Suprapubic skin (tissue), 4 donors: ENCODE measurements around the gene SLC2A9. TPM values are rescaled to one million over a fixed set of nuclear protein-coding genes. Genes with fewer than 3 reads are reported as not detected.

ENCODE experiments used
- DNase-seq, 2 donors: peaks; one replicate each; pipeline ENCODE4 v3.0.0-alpha.2; 2019; ENCODE audit warnings: low spot score in 2 of 2
- H3K27ac ChIP-seq: fragments of 200-600 bp; sonication (generic); one replicate; pipeline ENCODE4 v1.5.1; 2019
- H3K27me3 ChIP-seq: fragments of 200-600 bp; sonication (generic); one replicate; pipeline ENCODE4 v1.5.1; 2019
- H3K36me3 ChIP-seq: fragments of 200-600 bp; sonication (generic); one replicate; pipeline ENCODE4 v1.5.1; 2019
- H3K4me1 ChIP-seq: fragments of 200-600 bp; sonication (generic); one replicate; pipeline ENCODE4 v1.5.1; 2019
- H3K4me3 ChIP-seq: fragments of 200-600 bp; sonication (generic); one replicate; pipeline ENCODE4 v1.5.1; 2019; ENCODE audit warnings: mild to moderate bottlenecking
- H3K9me3 ChIP-seq: fragments of 200-600 bp; sonication (generic); one replicate; pipeline ENCODE4 v1.5.1; 2019
- CTCF ChIP-seq, 2 donors: fragments of 200-600 bp in 1 of 2; fragments of 450-650 bp in 1 of 2; sonication (generic) in 1 of 2; IDR thresholded peaks; one replicate each; pipeline ENCODE4 v1.5.1; 2016 to 2019; ENCODE audit warnings: antibody characterized with exemption in 2 of 2, mild to moderate bottlenecking in 1 of 2, moderate library complexity in 1 of 2
- EP300 ChIP-seq: sonication (generic); formaldehyde crosslinking; IDR thresholded peaks from one replicate; pipeline ENCODE4 v1.6.1; 2017; ENCODE audit warnings: antibody characterized with exemption
- POLR2A ChIP-seq, 2 donors: fragments of 450-650 bp; IDR thresholded peaks; one replicate each; pipeline ENCODE4 v1.6.1; 2017; ENCODE audit warnings: antibody characterized with exemption in 2 of 2, mild to moderate bottlenecking in 2 of 2, moderate library complexity in 2 of 2
- POLR2AphosphoS5 ChIP-seq, 3 donors: sonication (generic); formaldehyde crosslinking; IDR thresholded peaks; one replicate each; pipeline ENCODE4 v1.6.1; 2017; ENCODE audit warnings: antibody characterized with exemption in 3 of 3
- WGBS: methylation state at CpG from one replicate; pipeline ENCODE4 v1.1.5; 2018; 5-methylcytosine and 5-hydroxymethylcytosine counted together
- total RNA-seq, 4 donors: library from RNA; depleted of rRNA; stranded (reverse); fragments of >200 nt; gene quantifications; one replicate each; pipeline ENCODE4 v1.1.0, GENCODE V29; 2016

SLC2A9 gene
- total RNA-seq, 4 donors from 2014 or later: 3.5 to 9.2 (median 8.1) TPM

DNA sequence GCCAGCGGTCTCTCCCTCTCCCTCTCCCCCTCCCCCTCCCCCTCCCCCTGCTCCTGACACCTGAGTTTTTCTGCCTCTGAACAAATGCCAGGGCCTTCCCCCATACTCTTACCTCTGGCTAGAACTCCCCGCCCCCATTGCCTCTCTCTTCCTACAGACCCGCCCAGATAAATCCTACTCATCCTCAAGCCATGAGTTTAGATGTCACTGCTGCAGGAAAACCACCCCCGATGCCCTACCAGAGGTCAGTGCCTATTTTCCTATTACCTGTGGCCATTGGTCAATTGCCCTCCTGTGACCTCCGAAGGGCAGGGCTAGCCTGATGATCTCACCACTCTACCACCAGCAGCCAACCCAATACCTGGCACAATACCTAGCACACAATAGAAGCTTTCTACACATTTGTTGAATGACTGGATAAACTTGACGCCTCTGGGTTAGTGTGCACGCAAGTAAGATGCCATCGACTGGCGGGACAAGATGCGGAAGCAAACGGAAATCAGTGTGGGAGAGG, 43.7 kb downstream of the SLC2A9 start:
- H3K27me3 ChIP-seq: no peaks in the 10 kb centered on the region
- no peak overlapping the region for H3K4me3 ChIP-seq
- H3K9me3 ChIP-seq: no peaks in the 10 kb centered on the region
- peaks cover 4% of the 10 kb centered on the region for H3K36me3 ChIP-seq
- WGBS: 76% methylated on average over 11 of the region's 11 CpGs
- DNase-seq: no peak
- H3K4me1 ChIP-seq: no peaks in the 10 kb centered on the region
- TF ChIP-seq POLR2A (IDR thresholded peaks at IDR 0.05) (no peak), EP300 (no peak), POLR2AphosphoS5 (IDR thresholded peaks at IDR 0.05) (no peak), CTCF (IDR thresholded peaks at IDR 0.05) (no peak)
- no peak overlapping the region for H3K27ac ChIP-seq

- H3K36me3 ChIP-seq: peaks cover 4% of the 10 kb centered on the region
- no peak for DNase-seq
- no peak for TF ChIP-seq POLR2AphosphoS5 (IDR thresholded peaks at IDR 0.05)
- TF ChIP-seq POLR2A (IDR thresholded peaks at IDR 0.05): no peak
- no peak for TF ChIP-seq CTCF (IDR thresholded peaks at IDR 0.05)
- no peak for TF ChIP-seq EP300
- H3K4me1 ChIP-seq: no peaks in the 10 kb centered on the region
- 89% methylated on average over 2 of the region's 2 CpGs for WGBS
- no peaks in the 10 kb centered on the region for H3K27me3 ChIP-seq
- no peak overlapping the region for H3K4me3 ChIP-seq
- no peak overlapping the region for H3K27ac ChIP-seq
- H3K9me3 ChIP-seq: no peaks in the 10 kb centered on the region
Observed at GRCh38 chr4:9976781-9977180, 44.5 kb downstream of the SLC2A9 start.

DNA sequence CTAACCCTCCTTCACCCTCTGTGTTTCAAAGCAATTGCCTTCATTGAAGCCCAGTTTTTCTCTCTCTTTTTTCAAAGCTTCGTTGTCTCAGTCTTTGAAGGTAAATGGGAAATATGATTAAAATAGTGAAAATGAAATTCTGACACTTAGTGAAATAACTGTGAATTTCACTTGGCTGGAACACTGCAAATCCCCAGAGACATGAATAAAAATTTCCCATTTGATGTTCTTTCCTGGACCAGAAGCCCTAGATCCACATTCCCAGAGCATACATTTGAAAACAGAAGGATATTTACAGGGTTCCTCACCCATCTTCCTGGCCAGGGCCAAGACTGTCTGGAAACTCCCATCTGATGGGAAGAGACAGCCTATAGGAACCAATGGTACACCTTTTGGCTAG, 45.0 kb downstream of the SLC2A9 start:
- no peaks in the 10 kb centered on the region for H3K4me1 ChIP-seq
- 81% methylated on average over 1 of the region's 1 CpG for WGBS
- H3K27ac ChIP-seq: no peak overlapping the region
- H3K27me3 ChIP-seq: no peaks in the 10 kb centered on the region
- no peaks in the 10 kb centered on the region for H3K9me3 ChIP-seq
- no peak overlapping the region for H3K4me3 ChIP-seq
- TF ChIP-seq POLR2A (IDR thresholded peaks at IDR 0.05): no peak
- TF ChIP-seq EP300: no peak
- no peak for TF ChIP-seq CTCF (IDR thresholded peaks at IDR 0.05)
- TF ChIP-seq POLR2AphosphoS5 (IDR thresholded peaks at IDR 0.05): no peak
- H3K36me3 ChIP-seq: peaks cover 4% of the 10 kb centered on the region
- no peak for DNase-seq

DNA sequence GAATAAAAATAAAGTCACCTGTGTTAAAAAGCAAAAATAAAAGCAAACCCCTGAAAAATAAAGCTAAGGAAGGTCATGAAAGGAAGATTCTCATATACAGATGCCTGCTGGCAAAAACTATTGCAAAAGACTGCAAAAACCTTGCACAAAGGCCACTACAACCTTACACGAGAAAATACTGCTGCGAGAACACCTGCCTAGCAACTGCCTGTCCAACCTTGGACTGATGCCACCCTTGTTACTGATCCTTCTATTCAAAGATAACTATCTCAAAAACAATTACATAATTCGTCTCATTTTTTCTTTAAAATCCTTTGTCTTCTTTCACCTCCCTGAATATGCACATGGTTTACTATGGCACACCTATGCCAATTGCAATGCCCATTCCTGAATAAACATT, 49.6 kb downstream of the SLC2A9 start:
- Histone ChIP-seq H3K4me1 (no peaks in the 10 kb centered on the region), H3K27ac (no peak overlapping the region), H3K36me3 (no peaks in the 10 kb centered on the region), H3K9me3 (no peaks in the 10 kb centered on the region), H3K4me3 (no peak overlapping the region), H3K27me3 (no peaks in the 10 kb centered on the region)
- TF ChIP-seq CTCF (IDR thresholded peaks at IDR 0.05): no peak
- TF ChIP-seq EP300: no peak
- no peak for DNase-seq
- 75% methylated on average over 3 of the region's 3 CpGs for WGBS

- Histone ChIP-seq H3K4me1 (no peaks in the 10 kb centered on the region), H3K9me3 (no peaks in the 10 kb centered on the region), H3K4me3 (no peak overlapping the region), H3K27me3 (no peaks in the 10 kb centered on the region), H3K36me3 (no peaks in the 10 kb centered on the region), H3K27ac (no peak overlapping the region)
- 94% methylated on average over 6 of the region's 6 CpGs for WGBS
- DNase-seq: no peak
- no peak for TF ChIP-seq POLR2AphosphoS5 (IDR thresholded peaks at IDR 0.05)
- TF ChIP-seq EP300: no peak
- no peak for TF ChIP-seq CTCF (IDR thresholded peaks at IDR 0.05)
- no peak for TF ChIP-seq POLR2A (IDR thresholded peaks at IDR 0.05)
Observed at GRCh38 chr4:9970399-9971011, 50.8 kb downstream of the SLC2A9 start.
